Endothelial cell of umbilical vein (primary cell): ENCODE data around the gene LMAN2. TPM values are rescaled to one million over a fixed set of nuclear protein-coding genes. Genes with fewer than 3 reads are reported as not detected.

ENCODE experiments used
- Bru-seq: library from RNA; stranded (reverse); fragments of 400-500 nt; gene quantifications from one replicate; lab custom pipeline; 2021; lab: Mats Ljungman, UMichigan
- BruChase-seq, 2 experiments: library from RNA; stranded (reverse); fragments of 400-500 nt; gene quantifications; one replicate each; lab custom pipeline; 2021; lab: Mats Ljungman, UMichigan
- BruUV-seq: library from RNA; stranded (reverse); fragments of 400-500 nt; replicated peaks from 2 replicates; lab custom pipeline; 2021; lab: Mats Ljungman, UMichigan
- CTCF ChIA-PET: fragments of 300-600, 350-600 bp; sonication (Branson Sonifier 250); formaldehyde crosslinking; loops from one replicate; lab custom pipeline; 2021; ENCODE audit warnings: antibody characterized with exemption, inconsistent platforms; lab: Charles Lee
- POLR2A ChIA-PET: fragments of 300-600, 350-600 bp; sonication (Branson Sonifier 250); formaldehyde crosslinking; loops from one replicate; lab custom pipeline; 2021; ENCODE audit warnings: antibody characterized with exemption, inconsistent platforms; lab: Charles Lee
- DNase-seq: peaks from one replicate; pipeline ENCODE4 v3.0.0-alpha.2; 2011; ENCODE audit warnings: low read depth, low spot score
- FAIRE-seq: peaks from 2 replicates; lab custom pipeline; 2011; peaks lifted over from hg19 to GRCh38; lab: Jason Lieb, UNC
- H2AFZ ChIP-seq: 2 replicates; pipeline ENCODE4 v1.6.0; 2012; ENCODE audit warnings: low read depth, low read length, control low read depth, inconsistent platforms
- H3K27ac ChIP-seq: 2 replicates; pipeline ENCODE4 v1.5.1; 2011; ENCODE audit warnings: low read depth, mild to moderate bottlenecking, control low read depth, low read length, moderate library complexity; ENCODE audit not compliant: insufficient read depth
- H3K27me3 ChIP-seq, 2 experiments: 2 replicates each; pipeline versions ENCODE4 v1.6.0 to v1.6.1; 2011; ENCODE audit warnings: low read length in 2 of 2, mixed read lengths in 1 of 2; ENCODE audit not compliant: control insufficient read depth in 2 of 2, insufficient read depth in 2 of 2
- H3K36me3 ChIP-seq, 2 experiments: 2 replicates in 1 of 2; 3 replicates in 1 of 2; pipeline ENCODE4 v1.5.1; 2011; ENCODE audit warnings: low read length in 2 of 2, mild to moderate bottlenecking in 1 of 2, moderate library complexity in 1 of 2; ENCODE audit not compliant: control insufficient read depth in 2 of 2, insufficient read depth in 2 of 2; ENCODE audit errors: extremely low read depth in 1 of 2
- H3K4me1 ChIP-seq: 3 replicates; pipeline ENCODE4 v1.5.1; 2011; ENCODE audit warnings: mild to moderate bottlenecking, low read length; ENCODE audit not compliant: control insufficient read depth, insufficient read depth; ENCODE audit errors: extremely low read depth
- H3K4me2 ChIP-seq: 2 replicates; pipeline ENCODE4 v1.6.1; 2011; ENCODE audit warnings: low read length, control low read depth, mixed read lengths; ENCODE audit not compliant: insufficient read depth
- H3K4me3 ChIP-seq, 3 experiments: fragments of 200-600 bp in 1 of 3; sonication (generic), shearing (Covaris generic) in 1 of 3; replicated peaks in 1 of 3; 2 replicates each; pipeline ENCODE4 v1.5.1; 2011 to 2016; ENCODE audit warnings: control low read depth in 3 of 3, low read length in 3 of 3, mild to moderate bottlenecking in 2 of 3, inconsistent platforms in 1 of 3, low read depth in 1 of 3, moderate library complexity in 1 of 3; ENCODE audit not compliant: insufficient read depth in 1 of 3
- H3K79me2 ChIP-seq: 2 replicates; pipeline ENCODE4 v1.6.0; 2012; ENCODE audit warnings: low read length, inconsistent platforms; ENCODE audit not compliant: control insufficient read depth, insufficient read depth
- H3K9ac ChIP-seq: replicated peaks from 2 replicates; pipeline ENCODE3; 2011; ENCODE audit warnings: low read length, control low read depth; ENCODE audit not compliant: insufficient read depth; ENCODE audit errors: extremely low read depth
- H3K9me1 ChIP-seq: replicated peaks from 3 replicates; pipeline ENCODE4 v1.6.0; 2011; ENCODE audit warnings: mild to moderate bottlenecking, low read length; ENCODE audit not compliant: control insufficient read depth, insufficient read depth; ENCODE audit errors: extremely low read depth
- H3K9me3 ChIP-seq: replicated peaks from 2 replicates; pipeline ENCODE4 v1.5.1; 2012; ENCODE audit warnings: low read length, inconsistent platforms; ENCODE audit not compliant: control insufficient read depth, insufficient read depth
- H4K20me1 ChIP-seq: replicated peaks from 2 replicates; pipeline ENCODE3; 2011; ENCODE audit warnings: mild to moderate bottlenecking, low read length; ENCODE audit not compliant: control insufficient read depth, insufficient read depth; ENCODE audit errors: extremely low read depth
- EZH2 ChIP-seq: IDR thresholded peaks from 2 replicates; pipeline ENCODE4 v1.6.1; 2012; ENCODE audit warnings: borderline replicate concordance, low read depth, mild to moderate bottlenecking, moderate library complexity, low read length, inconsistent platforms; ENCODE audit not compliant: severe bottlenecking
- FOS ChIP-seq: IDR thresholded peaks from 2 replicates; pipeline ENCODE4 v1.6.1; 2011; ENCODE audit warnings: mild to moderate bottlenecking, low read length, moderate library complexity, borderline replicate concordance; ENCODE audit not compliant: insufficient read depth
- GATA2 ChIP-seq: IDR thresholded peaks from 2 replicates; pipeline ENCODE4 v1.7.0; 2011; ENCODE audit warnings: low read depth, mild to moderate bottlenecking, moderate library complexity, mixed read lengths, low read length; ENCODE audit not compliant: insufficient read length, insufficient read depth
- JUN ChIP-seq: IDR thresholded peaks from 2 replicates; pipeline ENCODE4 v1.6.1; 2011; ENCODE audit warnings: borderline replicate concordance, low read depth; ENCODE audit not compliant: insufficient read length, insufficient read depth
- MYC ChIP-seq: IDR thresholded peaks from one replicate; pipeline ENCODE4 v1.6.1; 2011; ENCODE audit warnings: mild to moderate bottlenecking, low read depth, low read length
- POLR2A ChIP-seq: IDR thresholded peaks from 2 replicates; pipeline ENCODE4 v1.6.1; 2012; ENCODE audit warnings: low read depth, mild to moderate bottlenecking, control low read depth, low read length
- POLR2AphosphoS5 ChIP-seq: IDR thresholded peaks from 2 replicates; pipeline ENCODE4 v1.6.1; 2012; ENCODE audit warnings: low read depth, mild to moderate bottlenecking, control low read depth, low read length, moderate library complexity; ENCODE audit not compliant: insufficient read depth
- dilution Hi-C: fragments of 300-500 bp; cut with MboI; formaldehyde crosslinking; loops from one replicate; pipeline ENCODE4 v1.15.0; 2019; ENCODE audit warnings: low sequenced_read_pairs; ENCODE audit not compliant: extremely low pct_ligation_motif_present
- intact Hi-C: fragments of 100-400 bp; cut with micrococcal nuclease; formaldehyde crosslinking; loops from one replicate; pipeline ENCODE4 v1.10.0; 2022
- long read RNA-seq: library from polyadenylated mRNA; stranded (forward); transcript quantifications from one replicate; pipeline ENCODE4 v2.0.0, GENCODE V29; 2021
- polyA minus RNA-seq, 3 experiments: library from RNA; depleted of rRNA, polyadenylated mRNA; stranded (reverse); fragments of >200 nt; gene quantifications; 1 replicate in 1 of 3; 2 replicates in 2 of 3; pipeline ENCODE4 v1.2.3, GENCODE V29; 2011
- polyA plus RNA-seq, 4 experiments: library from polyadenylated mRNA; depleted of rRNA in 3 of 4; stranded (reverse) in 3 of 4; unstranded in 1 of 4; fragments of >200 nt; gene quantifications; 2 replicates each; pipeline versions ENCODE4 v1.2.1 to v1.2.3, GENCODE V29; 2011 to 2012; ENCODE audit warnings: missing spikeins in 1 of 4
- total RNA-seq: library from RNA; stranded (reverse); gene quantifications from 2 replicates; pipeline ENCODE4 v1.2.3, GENCODE V29; 2021
- TF ChIP-seq, protein P1 (sequence below), 2 donors: IDR thresholded peaks; 1 replicate in 1 of 2; 2 replicates in 1 of 2; pipeline ENCODE4 v1.5.1; 2011; ENCODE audit warnings: low read length in 2 of 2, mild to moderate bottlenecking in 2 of 2, moderate library complexity in 2 of 2, control low read depth in 1 of 2, inconsistent platforms in 1 of 2, low read depth in 1 of 2; ENCODE audit not compliant: insufficient read depth in 1 of 2; ENCODE audit errors: extremely low read depth in 1 of 2
- TF ChIP-seq, protein P2 (sequence below): IDR thresholded peaks from 2 replicates; pipeline ENCODE4 v1.6.1; 2011; ENCODE audit not compliant: insufficient read depth, insufficient read length

Gene LMAN2, protein sequence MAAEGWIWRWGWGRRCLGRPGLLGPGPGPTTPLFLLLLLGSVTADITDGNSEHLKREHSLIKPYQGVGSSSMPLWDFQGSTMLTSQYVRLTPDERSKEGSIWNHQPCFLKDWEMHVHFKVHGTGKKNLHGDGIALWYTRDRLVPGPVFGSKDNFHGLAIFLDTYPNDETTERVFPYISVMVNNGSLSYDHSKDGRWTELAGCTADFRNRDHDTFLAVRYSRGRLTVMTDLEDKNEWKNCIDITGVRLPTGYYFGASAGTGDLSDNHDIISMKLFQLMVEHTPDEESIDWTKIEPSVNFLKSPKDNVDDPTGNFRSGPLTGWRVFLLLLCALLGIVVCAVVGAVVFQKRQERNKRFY
- total RNA-seq (151 and 160 TPM in 2 replicates), polyA plus RNA-seq (370 and 475 TPM in 2 replicates), polyA minus RNA-seq (316 and 343 TPM in 2 replicates), Bru-seq, nascent RNA (percentile 80 among the genes with signal in this experiment), BruChase-seq, experiment 1, labeled RNA remaining after a 6-hour chase (percentile 87 among the genes with signal in this experiment), BruChase-seq, experiment 2, labeled RNA remaining after a 2-hour chase (percentile 71 among the genes with signal in this experiment)
- 338 and 363 TPM in 2 replicates for polyA plus RNA-seq (2011; cell fraction: cytosol; rRNA removed)
- polyA plus RNA-seq (2011; cell fraction: nucleus; rRNA removed), result 205 and 244 TPM in 2 replicates
- polyA plus RNA-seq (2012), result 154 and 161 TPM in 2 replicates
- polyA minus RNA-seq (2011; cell fraction: cytosol; rRNA and poly(A)+ RNA removed), result 192 TPM
- polyA minus RNA-seq (2011; cell fraction: nucleus; rRNA and poly(A)+ RNA removed), result 84.3 and 117 TPM in 2 replicates
- long read RNA-seq, transcript LMAN2-201 (8 exons, 1,800 nt), result major isoform, 1,197 of 1,277 reads
- long read RNA-seq, transcript LMAN2-208 (8 exons, 1,149 nt), result minor isoform, 31 of 1,277 reads
- long read RNA-seq, partial matches to known transcripts, result 31 of 1,277 reads
- long read RNA-seq, other reads (novel, unspliced or antisense), result 18 of 1,277 reads

DNA sequence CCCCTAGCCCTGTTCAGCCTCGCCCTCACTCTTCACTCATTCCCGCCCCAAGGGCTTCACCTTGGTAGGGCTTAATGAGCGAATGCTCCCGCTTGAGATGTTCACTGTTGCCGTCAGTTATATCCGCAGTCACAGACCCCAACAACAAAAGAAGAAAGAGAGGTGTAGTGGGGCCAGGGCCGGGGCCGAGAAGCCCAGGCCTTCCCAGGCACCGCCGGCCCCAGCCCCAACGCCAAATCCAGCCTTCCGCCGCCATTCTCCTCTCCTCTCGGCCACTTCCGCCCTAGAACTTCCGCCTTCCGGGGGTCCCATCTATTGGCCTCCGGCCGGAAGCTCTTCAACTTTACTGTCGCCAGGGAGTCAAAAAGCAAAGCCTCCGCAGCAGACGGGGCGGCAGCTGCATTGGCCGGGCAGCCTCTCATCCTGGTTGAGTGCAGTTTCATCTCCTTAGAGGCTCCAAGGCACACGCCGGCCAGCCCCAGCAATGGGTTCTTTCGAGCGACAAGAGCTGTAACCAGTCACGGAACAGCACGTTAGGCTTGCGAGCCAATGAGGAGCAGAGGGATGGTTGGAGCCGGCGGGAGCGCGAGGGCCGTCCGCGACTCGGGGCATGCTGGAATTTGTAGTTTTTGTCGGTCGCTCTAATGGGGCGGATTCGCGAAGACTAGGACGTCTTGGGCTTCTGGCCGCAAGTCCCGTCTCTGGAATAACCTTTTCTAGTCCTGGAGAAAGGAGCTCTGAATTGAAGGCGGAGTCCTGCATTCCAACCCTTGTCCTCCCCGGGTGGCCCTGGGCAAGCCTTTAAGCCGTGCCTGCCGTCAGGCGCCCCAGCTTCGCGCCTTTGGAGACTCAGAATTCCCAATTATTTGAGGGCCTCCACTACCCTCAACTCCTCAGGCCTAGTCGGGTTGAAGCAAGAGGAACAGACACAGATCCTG, at the start of gene LMAN2:
Gene LMAN2, minus strand, starts transcription at position 277 of the 938 bp plus-strand sequence. Its CDS starts 21 bp downstream, at position 256.
- ChIA-PET POLR2A (interaction anchor here (0.8 to 2.1 kb wide), 3 partner anchors 10 to 41 kb away, joined by 3 to 6 read pairs (median 4); no protein-coding TSS in a partner anchor), CTCF (interaction anchor here (0.8 to 3.3 kb wide), 10 partner anchors 10 to 240 kb away, joined by 3 to 16 read pairs (median 6); no protein-coding TSS in a partner anchor)
- peaks cover 40% of the 10 kb centered on the region for H3K79me2 ChIP-seq
- H3K9me3 ChIP-seq, result no peaks in the 10 kb centered on the region
- peak within 1 kb of the TSS; percentile 89 for H3K9ac ChIP-seq
- H3K4me2 ChIP-seq, result peak within 1 kb of the TSS; percentile 85
- no peaks in the 10 kb centered on the region for H3K9me1 ChIP-seq
- peaks cover 2% of the 10 kb centered on the region in 2 experiments for H3K36me3 ChIP-seq
- FAIRE-seq (peak; percentile 99), DNase-seq (peak; percentile 97)
- H2AFZ ChIP-seq, result peak within 1 kb of the TSS; percentile 91
- peak within 1 kb of the TSS; percentile 77 for H3K27ac ChIP-seq
- TF ChIP-seq JUN (no peak), EZH2 (no peak), MYC (no peak), FOS (no peak), GATA2 (no peak), POLR2AphosphoS5 (peak; percentile 76), POLR2A (peak; percentile 77)
- TF ChIP-seq, protein P1, sequence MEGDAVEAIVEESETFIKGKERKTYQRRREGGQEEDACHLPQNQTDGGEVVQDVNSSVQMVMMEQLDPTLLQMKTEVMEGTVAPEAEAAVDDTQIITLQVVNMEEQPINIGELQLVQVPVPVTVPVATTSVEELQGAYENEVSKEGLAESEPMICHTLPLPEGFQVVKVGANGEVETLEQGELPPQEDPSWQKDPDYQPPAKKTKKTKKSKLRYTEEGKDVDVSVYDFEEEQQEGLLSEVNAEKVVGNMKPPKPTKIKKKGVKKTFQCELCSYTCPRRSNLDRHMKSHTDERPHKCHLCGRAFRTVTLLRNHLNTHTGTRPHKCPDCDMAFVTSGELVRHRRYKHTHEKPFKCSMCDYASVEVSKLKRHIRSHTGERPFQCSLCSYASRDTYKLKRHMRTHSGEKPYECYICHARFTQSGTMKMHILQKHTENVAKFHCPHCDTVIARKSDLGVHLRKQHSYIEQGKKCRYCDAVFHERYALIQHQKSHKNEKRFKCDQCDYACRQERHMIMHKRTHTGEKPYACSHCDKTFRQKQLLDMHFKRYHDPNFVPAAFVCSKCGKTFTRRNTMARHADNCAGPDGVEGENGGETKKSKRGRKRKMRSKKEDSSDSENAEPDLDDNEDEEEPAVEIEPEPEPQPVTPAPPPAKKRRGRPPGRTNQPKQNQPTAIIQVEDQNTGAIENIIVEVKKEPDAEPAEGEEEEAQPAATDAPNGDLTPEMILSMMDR (IDR thresholded peaks at IDR 0.05; ENCODE audit: extremely low read depth in 1 of 2, insufficient read depth in 1 of 2, low read depth in 1 of 2, low read length in 2 of 2), result no peak
- TF ChIP-seq, protein P2, sequence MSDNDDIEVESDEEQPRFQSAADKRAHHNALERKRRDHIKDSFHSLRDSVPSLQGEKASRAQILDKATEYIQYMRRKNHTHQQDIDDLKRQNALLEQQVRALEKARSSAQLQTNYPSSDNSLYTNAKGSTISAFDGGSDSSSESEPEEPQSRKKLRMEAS, result peak; percentile 20
- intact Hi-C loops, result loop anchor here (1.0 to 2.0 kb wide), 4 partner anchors 19 to 39 kb away; no protein-coding TSS in a partner anchor
- no peaks in the 10 kb centered on the region for H3K27me3 ChIP-seq
- BruUV-seq, result no TSS peak
- peak within 1 kb of the TSS; percentile 29 to 95 (median 61) for H3K4me3 ChIP-seq
- H4K20me1 ChIP-seq, result no peaks in the 10 kb centered on the region
- dilution Hi-C loops, result no loop called here
- H3K4me1 ChIP-seq, result peaks cover 21% of the 10 kb centered on the region
